Caco-2 (cell line): ENCODE measurements around the gene AK9. TPM values are rescaled to one million over a fixed set of nuclear protein-coding genes. Genes with fewer than 3 reads are reported as not detected.

Experiments used
- BruUV-seq: library from RNA; stranded (reverse); fragments of 400-500 nt; replicated peaks from 2 replicates; lab custom pipeline; 2021; lab: Mats Ljungman, UMichigan
- CTCF ChIA-PET: fragments of 300-600 bp; sonication (Branson Sonifier 250); formaldehyde crosslinking; loops from one replicate; lab custom pipeline; 2022; ENCODE audit warnings: antibody characterized with exemption; lab: Charles Lee
- POLR2A ChIA-PET: fragments of 300-600 bp; sonication (Branson Sonifier 250); formaldehyde crosslinking; loops from one replicate; lab custom pipeline; 2022; ENCODE audit warnings: antibody characterized with exemption; lab: Charles Lee
- DNase-seq, 2 experiments: peaks; one replicate each; pipeline versions ENCODE4 v3.0.0 to v3.0.0-alpha.2; 2020 to 2022
- H3K27me3 ChIP-seq: replicated peaks from 2 replicates; pipeline ENCODE4 v1.6.0; 2011; ENCODE audit warnings: low read length; ENCODE audit not compliant: control insufficient read depth, insufficient read depth
- H3K36me3 ChIP-seq: 2 replicates; pipeline ENCODE4 v1.5.1; 2011; ENCODE audit warnings: low read length; ENCODE audit not compliant: control insufficient read depth, insufficient read depth
- H3K4me1 ChIP-seq: fragments of 250-450 bp; sonication (Bioruptor Pico); 2 replicates; pipeline ENCODE4 v1.5.1; 2020; ENCODE audit warnings: mild to moderate bottlenecking
- H3K4me3 ChIP-seq: 2 replicates; pipeline ENCODE4 v1.5.1; 2011; ENCODE audit warnings: low read depth, mild to moderate bottlenecking, control low read depth, low read length
- H3K9me3 ChIP-seq: fragments of 250-450 bp; sonication (Bioruptor Pico); 2 replicates; pipeline ENCODE4 v1.5.1; 2020; ENCODE audit warnings: mild to moderate bottlenecking, moderate library complexity
- H3K27ac Mint-ChIP-seq: one replicate; pipeline ENCODE4 v1.8.0; 2022; ENCODE audit warnings: mixed read lengths; ENCODE audit not compliant: unreplicated experiment
- H3K27me3 Mint-ChIP-seq: one replicate; pipeline ENCODE4 v1.8.0; 2022; ENCODE audit warnings: mixed read lengths; ENCODE audit not compliant: insufficient read depth, unreplicated experiment
- H3K36me3 Mint-ChIP-seq: one replicate; pipeline ENCODE4 v1.8.0; 2022; ENCODE audit warnings: mild to moderate bottlenecking, mixed read lengths; ENCODE audit not compliant: insufficient read depth, unreplicated experiment
- H3K4me1 Mint-ChIP-seq: one replicate; pipeline ENCODE4 v1.8.0; 2022; ENCODE audit warnings: low read depth, mixed read lengths; ENCODE audit not compliant: unreplicated experiment
- H3K4me3 Mint-ChIP-seq: one replicate; pipeline ENCODE4 v1.8.0; 2022; ENCODE audit warnings: mild to moderate bottlenecking, moderate library complexity, mixed read lengths; ENCODE audit not compliant: unreplicated experiment
- H3K9me3 Mint-ChIP-seq: one replicate; pipeline ENCODE4 v1.8.0; 2022; ENCODE audit warnings: mixed read lengths; ENCODE audit not compliant: unreplicated experiment
- intact Hi-C: fragments of 100-400 bp; cut with micrococcal nuclease; formaldehyde crosslinking; loops from one replicate; pipeline ENCODE4 v1.10.0; 2022; ENCODE audit not compliant: unreplicated experiment
- total RNA-seq: library from RNA; stranded (reverse); gene quantifications from 2 replicates; pipeline ENCODE4 v1.2.3, GENCODE V29; 2022
- TF ChIP-seq, protein P1 (sequence below), 2 experiments: fragments of 200-600 bp in 1 of 2; IDR thresholded peaks; 1 replicate in 1 of 2; 2 replicates in 1 of 2; pipeline versions ENCODE4 v1.5.1 to v1.8.0; 2011 to 2022; ENCODE audit warnings: antibody characterized with exemption in 1 of 2, control low read depth in 1 of 2, inconsistent platforms in 1 of 2, low read depth in 1 of 2, low read length in 1 of 2, mild to moderate bottlenecking in 1 of 2, moderate library complexity in 1 of 2; ENCODE audit not compliant: insufficient read depth in 1 of 2, severe bottlenecking in 1 of 2, unreplicated experiment in 1 of 2

The AK9 gene
- total RNA-seq, 1 experiment from 2014 or later, result 3.4 TPM

DNA sequence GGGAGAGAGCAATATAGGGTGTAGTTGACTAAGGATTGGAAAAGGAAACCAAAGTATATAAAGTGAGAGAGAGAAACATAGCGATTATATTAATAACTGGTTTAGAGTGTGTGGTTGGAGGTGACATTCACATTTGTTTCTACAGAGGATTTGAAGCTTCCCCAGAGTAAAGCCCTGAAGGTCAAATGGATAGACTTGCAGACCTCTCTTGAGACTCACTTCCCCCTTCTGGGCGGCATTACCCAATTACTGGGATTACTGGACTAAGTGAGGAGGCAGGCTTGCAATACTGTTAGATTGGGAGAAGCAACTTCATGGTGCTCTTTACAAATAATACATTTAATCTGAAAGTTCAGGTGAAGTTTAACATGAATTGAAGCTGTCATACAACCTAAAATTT lies 10.8 kb upstream of the AK9 start:
- no peaks in the 10 kb centered on the region for H3K4me1 Mint-ChIP-seq
- no peak overlapping the region for H3K4me3 ChIP-seq
- H3K27me3 ChIP-seq, result no peaks in the 10 kb centered on the region
- TF ChIP-seq, protein P1, sequence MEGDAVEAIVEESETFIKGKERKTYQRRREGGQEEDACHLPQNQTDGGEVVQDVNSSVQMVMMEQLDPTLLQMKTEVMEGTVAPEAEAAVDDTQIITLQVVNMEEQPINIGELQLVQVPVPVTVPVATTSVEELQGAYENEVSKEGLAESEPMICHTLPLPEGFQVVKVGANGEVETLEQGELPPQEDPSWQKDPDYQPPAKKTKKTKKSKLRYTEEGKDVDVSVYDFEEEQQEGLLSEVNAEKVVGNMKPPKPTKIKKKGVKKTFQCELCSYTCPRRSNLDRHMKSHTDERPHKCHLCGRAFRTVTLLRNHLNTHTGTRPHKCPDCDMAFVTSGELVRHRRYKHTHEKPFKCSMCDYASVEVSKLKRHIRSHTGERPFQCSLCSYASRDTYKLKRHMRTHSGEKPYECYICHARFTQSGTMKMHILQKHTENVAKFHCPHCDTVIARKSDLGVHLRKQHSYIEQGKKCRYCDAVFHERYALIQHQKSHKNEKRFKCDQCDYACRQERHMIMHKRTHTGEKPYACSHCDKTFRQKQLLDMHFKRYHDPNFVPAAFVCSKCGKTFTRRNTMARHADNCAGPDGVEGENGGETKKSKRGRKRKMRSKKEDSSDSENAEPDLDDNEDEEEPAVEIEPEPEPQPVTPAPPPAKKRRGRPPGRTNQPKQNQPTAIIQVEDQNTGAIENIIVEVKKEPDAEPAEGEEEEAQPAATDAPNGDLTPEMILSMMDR (IDR thresholded peaks at IDR 0.05; ENCODE audit: insufficient read depth in 1 of 2, low read depth in 1 of 2, low read length in 1 of 2, severe bottlenecking in 1 of 2, unreplicated experiment in 1 of 2), result no peak
- H3K9me3 Mint-ChIP-seq, result no peaks in the 10 kb centered on the region
- no peak overlapping the region for H3K27ac Mint-ChIP-seq
- H3K27me3 Mint-ChIP-seq, result no peaks in the 10 kb centered on the region
- H3K4me3 Mint-ChIP-seq, result no peak overlapping the region
- DNase-seq, result no peak
- no peaks in the 10 kb centered on the region for H3K36me3 Mint-ChIP-seq
- POLR2A ChIA-PET, result no interaction called here
- no peaks in the 10 kb centered on the region for H3K9me3 ChIP-seq
- CTCF ChIA-PET, result interaction anchor here (1.2 to 1.4 kb wide), 2 partner anchors 11 to 338 kb away, joined by 3 to 9 read pairs; partner anchors contain the start of genes AK9 and FIG4
- H3K4me1 ChIP-seq, result no peaks in the 10 kb centered on the region
- BruUV-seq, result no TSS peak
- intact Hi-C loops, result no loop called here
- H3K36me3 ChIP-seq, result no peaks in the 10 kb centered on the region

DNA sequence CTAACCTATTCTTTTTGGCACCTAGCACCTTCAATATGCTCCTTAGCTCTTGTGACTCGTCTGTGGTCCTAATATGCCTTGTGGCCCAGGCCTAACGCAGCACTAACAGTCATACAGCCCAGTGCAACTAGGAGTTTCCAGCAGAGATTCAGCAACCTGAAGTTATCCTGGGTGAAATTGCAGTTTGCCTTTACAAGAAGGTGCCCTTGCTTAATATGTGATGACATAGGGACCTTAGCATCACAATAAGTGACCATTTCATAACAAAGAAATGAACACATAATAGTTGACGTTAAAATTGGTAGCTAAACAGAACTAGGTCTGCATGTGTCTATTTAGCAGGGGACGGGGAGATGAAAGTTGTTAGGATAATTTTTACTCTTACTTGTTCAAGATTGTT lies 10.2 kb upstream of the AK9 start:
- no peaks in the 10 kb centered on the region for H3K36me3 ChIP-seq
- Mint-ChIP-seq H3K9me3 (no peaks in the 10 kb centered on the region), H3K36me3 (no peaks in the 10 kb centered on the region), H3K4me3 (no peak overlapping the region), H3K27ac (no peak overlapping the region), H3K4me1 (no peaks in the 10 kb centered on the region), H3K27me3 (no peaks in the 10 kb centered on the region)
- no peak for DNase-seq
- intact Hi-C loops, result no loop called here
- BruUV-seq, result no TSS peak
- no peaks in the 10 kb centered on the region for H3K27me3 ChIP-seq
- POLR2A ChIA-PET, result no interaction called here
- H3K4me3 ChIP-seq, result no peak overlapping the region
- no peaks in the 10 kb centered on the region for H3K9me3 ChIP-seq
- TF ChIP-seq, protein P1 (IDR thresholded peaks at IDR 0.05; ENCODE audit: insufficient read depth in 1 of 2, low read depth in 1 of 2, low read length in 1 of 2, severe bottlenecking in 1 of 2, unreplicated experiment in 1 of 2), result no peak
- H3K4me1 ChIP-seq, result no peaks in the 10 kb centered on the region
- CTCF ChIA-PET, result interaction anchor here (1.2 to 1.4 kb wide), 2 partner anchors 10 to 338 kb away, joined by 3 to 9 read pairs; partner anchors contain the start of genes AK9 and FIG4

DNA sequence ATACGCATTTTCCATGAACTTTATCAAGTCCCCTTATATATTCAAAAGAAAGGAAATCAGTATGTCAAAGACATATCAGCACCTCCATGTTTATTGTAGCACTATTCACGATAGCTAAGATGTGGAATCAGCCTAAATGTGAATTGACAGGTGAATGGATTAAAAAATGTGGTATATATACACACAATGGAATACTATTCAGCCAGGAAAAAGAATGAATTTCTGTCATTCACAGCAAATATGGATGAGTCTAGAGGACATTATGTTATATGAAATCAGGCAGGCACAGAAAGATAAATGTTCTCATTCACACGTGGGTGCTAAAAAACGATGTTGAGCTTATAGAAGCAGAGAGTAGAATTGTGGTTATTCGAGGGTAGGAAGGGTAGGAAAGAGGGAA lies 5.4 kb upstream of the AK9 start:
- H3K9me3 Mint-ChIP-seq, result no peaks in the 10 kb centered on the region
- H3K36me3 ChIP-seq, result no peaks in the 10 kb centered on the region
- H3K4me1 ChIP-seq, result 0 out of 2 replicates have a peak, but pooled peaks cover 7% of the 10 kb centered on the region
- no TSS peak for BruUV-seq
- H3K27me3 Mint-ChIP-seq, result no peaks in the 10 kb centered on the region
- no peaks in the 10 kb centered on the region for H3K27me3 ChIP-seq
- DNase-seq, result no peak
- TF ChIP-seq, protein P1 (IDR thresholded peaks at IDR 0.05; ENCODE audit: insufficient read depth in 1 of 2, low read depth in 1 of 2, low read length in 1 of 2, severe bottlenecking in 1 of 2, unreplicated experiment in 1 of 2), result no peak
- ChIA-PET POLR2A (no interaction called here), CTCF (interaction anchor here (1.3 kb wide), 1 partner anchor 344 kb away, joined by 7 read pairs; no protein-coding TSS in a partner anchor)
- H3K4me3 ChIP-seq, result no peak overlapping the region
- no peaks in the 10 kb centered on the region for H3K9me3 ChIP-seq
- no peak overlapping the region for H3K27ac Mint-ChIP-seq
- no peak overlapping the region for H3K4me3 Mint-ChIP-seq
- no peaks in the 10 kb centered on the region for H3K36me3 Mint-ChIP-seq
- intact Hi-C loops, result no loop called here
- no peaks in the 10 kb centered on the region for H3K4me1 Mint-ChIP-seq
